Mesenchymal stem cell (in vitro differentiated cells and primary cell): Measurements from ENCODE around the gene MUS81.
"Not testable (repeated sequence)": the region's sequence is repeated elsewhere in the genome, so short reads cannot be mapped to it uniquely, and the experiment has no call there.

ENCODE experiments used
- DNase-seq: peaks from one replicate; pipeline ENCODE4 v3.0.0-alpha.2; 2013
- H2AFZ ChIP-seq: one replicate; pipeline ENCODE4 v1.6.1; 2013; ENCODE audit warnings: low read depth, mild to moderate bottlenecking, control low read depth, inconsistent platforms, low read length, moderate library complexity
- H2AK5ac ChIP-seq: 2 replicates; pipeline ENCODE4 v1.6.1; 2013; ENCODE audit warnings: low read length, moderate library complexity, mild to moderate bottlenecking, inconsistent platforms; ENCODE audit not compliant: severe bottlenecking
- H2BK120ac ChIP-seq: one replicate; pipeline ENCODE4 v1.6.1; 2013; ENCODE audit warnings: low read depth, mild to moderate bottlenecking, inconsistent platforms, low read length, moderate library complexity
- H2BK12ac ChIP-seq, 2 experiments: one replicate each; pipeline ENCODE4 v1.6.1; 2013; ENCODE audit warnings: inconsistent platforms in 2 of 2, low read length in 2 of 2, mild to moderate bottlenecking in 2 of 2, moderate library complexity in 2 of 2, control low read depth in 1 of 2
- H2BK15ac ChIP-seq: one replicate; pipeline ENCODE4 v1.6.1; 2013; ENCODE audit warnings: mild to moderate bottlenecking, low read depth, inconsistent platforms; ENCODE audit not compliant: poor library complexity, severe bottlenecking
- H2BK5ac ChIP-seq: 2 replicates; pipeline ENCODE4 v1.6.1; 2013; ENCODE audit warnings: low read depth, mild to moderate bottlenecking, low read length, control low read depth, inconsistent platforms; ENCODE audit not compliant: poor library complexity, severe bottlenecking
- H3K14ac ChIP-seq, 2 experiments: one replicate each; pipeline ENCODE4 v1.6.1; 2013; ENCODE audit warnings: inconsistent platforms in 2 of 2, low read length in 2 of 2, control low read depth in 1 of 2, mild to moderate bottlenecking in 1 of 2, moderate library complexity in 1 of 2
- H3K18ac ChIP-seq, 2 experiments: one replicate each; pipeline ENCODE4 v1.6.1; 2013; ENCODE audit warnings: inconsistent platforms in 2 of 2, low read length in 2 of 2, control low read depth in 1 of 2, low read depth in 1 of 2, mild to moderate bottlenecking in 1 of 2
- H3K23ac ChIP-seq, 2 experiments: one replicate each; pipeline ENCODE4 v1.6.1; 2013; ENCODE audit warnings: inconsistent platforms in 2 of 2, low read length in 2 of 2, mild to moderate bottlenecking in 2 of 2, moderate library complexity in 2 of 2, control low read depth in 1 of 2
- H3K27ac ChIP-seq: 2 replicates; pipeline ENCODE4 v1.5.1; 2013; ENCODE audit warnings: mild to moderate bottlenecking, moderate library complexity, low read length, control low read depth, inconsistent platforms; ENCODE audit not compliant: poor library complexity, severe bottlenecking
- H3K27me3 ChIP-seq, 2 experiments: 2 replicates each; pipeline versions ENCODE4 v1.6.1 to v1.7.0; 2013; ENCODE audit warnings: low read length in 2 of 2, mild to moderate bottlenecking in 2 of 2, moderate library complexity in 2 of 2, control low read depth in 1 of 2, inconsistent platforms in 1 of 2; ENCODE audit not compliant: control insufficient read depth in 1 of 2, insufficient read depth in 1 of 2
- H3K36me3 ChIP-seq, 2 experiments: 2 replicates each; pipeline versions ENCODE4 v1.6.1 to v1.7.0; 2013; ENCODE audit warnings: low read length in 2 of 2, control low read depth in 1 of 2, inconsistent platforms in 1 of 2, low read depth in 1 of 2, mild to moderate bottlenecking in 1 of 2; ENCODE audit not compliant: insufficient read depth in 2 of 2, control insufficient read depth in 1 of 2
- H3K4ac ChIP-seq, 2 experiments: one replicate each; pipeline ENCODE4 v1.6.1; 2013; ENCODE audit warnings: inconsistent platforms in 2 of 2, low read length in 2 of 2, mild to moderate bottlenecking in 2 of 2, moderate library complexity in 2 of 2, control low read depth in 1 of 2, low read depth in 1 of 2
- H3K4me1 ChIP-seq: 2 replicates; pipeline ENCODE4 v1.6.1; 2013; ENCODE audit warnings: low read depth, low read length, control low read depth; ENCODE audit not compliant: control insufficient read depth, insufficient read depth
- H3K4me2 ChIP-seq: 2 replicates; pipeline ENCODE4 v1.6.1; 2013; ENCODE audit warnings: low read length, mild to moderate bottlenecking, inconsistent platforms; ENCODE audit not compliant: poor library complexity, severe bottlenecking
- H3K4me3 ChIP-seq, 2 experiments: 2 replicates each; pipeline versions ENCODE4 v1.5.1 to v1.7.0; 2013; ENCODE audit warnings: low read length in 2 of 2, mild to moderate bottlenecking in 2 of 2, control low read depth in 1 of 2, low read depth in 1 of 2; ENCODE audit not compliant: insufficient read depth in 1 of 2
- H3K79me1 ChIP-seq: replicated peaks from 2 replicates; pipeline ENCODE4 v1.6.1; 2013; ENCODE audit warnings: mild to moderate bottlenecking, control low read depth, low read length, inconsistent platforms; ENCODE audit not compliant: poor library complexity, severe bottlenecking
- H3K9ac ChIP-seq: 2 replicates; pipeline ENCODE4 v1.7.0; 2013; ENCODE audit warnings: mild to moderate bottlenecking, low read length, moderate library complexity
- H3K9me3 ChIP-seq: 2 replicates; pipeline ENCODE4 v1.7.0; 2013; ENCODE audit warnings: mild to moderate bottlenecking, low read length; ENCODE audit not compliant: control insufficient read depth
- H4K8ac ChIP-seq: one replicate; pipeline ENCODE4 v1.6.1; 2013; ENCODE audit warnings: inconsistent platforms, mild to moderate bottlenecking, low read length, moderate library complexity
- H4K91ac ChIP-seq: one replicate; pipeline ENCODE4 v1.6.1; 2013; ENCODE audit warnings: mild to moderate bottlenecking, low read length, inconsistent platforms
- WGBS: methylation state at CpG from one replicate; pipeline ENCODE4 v1.1.7; 2013; ENCODE audit warnings: mixed read lengths; 5-methylcytosine and 5-hydroxymethylcytosine counted together

Gene MUS81

DNA sequence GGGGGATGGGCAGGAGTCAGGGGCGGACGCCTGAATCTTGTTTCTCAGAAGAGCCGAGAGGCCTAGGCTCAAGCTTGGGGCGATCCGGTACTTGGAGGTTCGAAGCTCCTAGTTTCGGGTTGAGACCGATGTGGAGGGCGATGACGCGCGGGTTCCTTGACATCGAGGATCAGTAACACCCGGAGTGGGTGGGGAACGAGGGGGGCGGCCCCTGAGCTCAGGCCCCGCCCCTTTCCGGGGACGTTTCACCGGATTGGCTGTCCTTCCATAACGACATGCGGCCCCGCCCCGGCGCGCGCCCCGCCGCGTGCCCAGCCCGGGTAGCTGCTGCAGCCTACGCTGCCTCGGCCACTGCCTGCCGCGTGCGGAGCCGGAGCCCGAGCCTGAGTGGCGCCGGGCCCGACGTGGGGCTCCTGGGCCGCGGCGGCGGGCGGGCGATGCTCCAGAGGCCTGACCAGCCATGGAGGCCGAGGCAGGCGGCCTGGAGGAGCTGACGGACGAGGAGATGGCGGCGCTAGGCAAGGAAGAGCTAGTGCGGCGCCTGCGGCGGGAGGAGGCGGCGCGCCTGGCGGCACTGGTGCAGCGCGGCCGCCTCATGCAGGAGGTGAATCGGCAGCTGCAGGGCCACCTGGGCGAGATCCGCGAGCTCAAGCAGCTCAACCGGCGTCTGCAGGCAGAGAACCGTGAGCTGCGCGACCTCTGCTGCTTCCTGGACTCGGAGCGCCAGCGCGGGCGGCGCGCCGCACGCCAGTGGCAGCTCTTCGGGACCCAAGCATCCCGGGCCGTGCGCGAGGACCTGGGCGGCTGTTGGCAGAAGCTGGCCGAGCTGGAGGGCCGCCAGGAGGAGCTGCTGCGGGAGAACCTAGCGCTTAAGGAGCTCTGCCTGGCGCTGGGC is 30.3 kb downstream of the MUS81 start, which contains the start of gene CCDC85B:
Gene CCDC85B (plus strand): TSS at position 350 of the 895 bp plus-strand sequence. CDS start 111 bp downstream, at position 461.
- peak within 1 kb of the TSS; percentile 94 for H3K9ac ChIP-seq
- peaks cover 46% of the 10 kb centered on the region in 2 experiments for H3K36me3 ChIP-seq
- H3K4ac ChIP-seq: peak within 1 kb of the TSS; percentile 39 to 97
- peaks cover 43% of the 10 kb centered on the region for H3K4me1 ChIP-seq
- WGBS: under 1% methylated on average over 90 of the region's 94 CpGs
- no peaks in the 10 kb centered on the region for H3K9me3 ChIP-seq
- peak within 1 kb of the TSS; percentile 51 to 74 for H2BK12ac ChIP-seq
- H4K8ac ChIP-seq: peak within 1 kb of the TSS; percentile 87
- H2AK5ac ChIP-seq: peak within 1 kb of the TSS; percentile 34
- peaks cover 7% of the 10 kb centered on the region for H3K79me1 ChIP-seq
- peak within 1 kb of the TSS; percentile 22 to 84 for H3K23ac ChIP-seq
- peak within 1 kb of the TSS; percentile 5 to 98 for H3K14ac ChIP-seq
- H2BK120ac ChIP-seq: peak within 1 kb of the TSS; percentile 91
- H3K4me2 ChIP-seq: peak within 1 kb of the TSS; percentile 97
- H3K18ac ChIP-seq: peak within 1 kb of the TSS; percentile 94 to 96
- peak within 1 kb of the TSS; percentile 97 for H2BK15ac ChIP-seq
- H3K27ac ChIP-seq: peak within 1 kb of the TSS; percentile 79
- DNase-seq: peak; percentile 97
- H3K4me3 ChIP-seq: peak within 1 kb of the TSS; percentile 63 to 87
- no peaks in the 10 kb centered on the region for H3K27me3 ChIP-seq
- peak within 1 kb of the TSS; percentile 93 for H4K91ac ChIP-seq
- H2AFZ ChIP-seq: peak within 1 kb of the TSS; percentile 29
- H2BK5ac ChIP-seq: no peak within 1 kb of the TSS

DNA sequence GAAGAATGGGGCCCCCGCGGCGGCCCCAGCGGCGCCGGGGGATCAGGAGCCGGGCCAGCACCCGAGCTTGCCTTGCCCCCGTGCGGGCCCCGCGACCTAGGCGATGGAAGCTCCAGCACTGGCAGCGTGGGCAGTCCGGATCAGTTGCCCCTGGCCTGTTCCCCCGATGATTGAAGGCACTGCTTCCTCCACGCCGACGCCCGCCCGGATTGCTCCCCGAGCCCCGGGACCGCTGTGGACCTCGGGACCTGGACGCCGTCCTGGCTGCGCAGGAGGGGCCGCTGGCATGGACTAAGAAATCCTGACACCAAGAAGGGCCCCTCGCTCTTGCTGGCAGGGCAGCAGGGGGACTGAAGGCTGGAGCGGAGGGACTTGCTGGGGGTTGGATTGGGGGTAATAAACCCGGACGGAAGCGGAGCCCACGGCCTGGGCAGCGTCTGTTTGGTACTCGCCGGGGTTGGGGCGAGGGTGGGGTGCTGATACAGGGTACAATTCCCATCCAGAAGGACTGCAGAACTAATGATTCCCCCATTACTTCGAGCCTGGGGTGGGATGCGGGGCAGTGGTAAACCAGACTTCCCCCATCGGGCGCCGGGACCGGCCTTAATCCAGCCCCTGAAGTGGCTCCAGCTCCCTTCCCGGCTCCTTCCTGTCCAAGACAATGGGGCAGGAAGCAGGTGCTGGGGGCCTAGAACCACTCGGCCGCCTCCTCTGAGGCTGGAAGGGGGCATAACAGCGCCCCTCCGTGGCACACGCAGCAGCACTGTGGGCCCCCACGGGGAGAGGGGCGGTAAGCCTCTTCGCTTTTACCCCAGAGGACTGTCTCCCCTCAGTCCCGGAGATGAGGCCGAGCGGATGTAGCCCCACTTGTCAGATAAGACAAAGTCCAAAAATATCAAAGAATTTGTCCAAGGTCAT is 31.2 kb downstream of the MUS81 start:
- DNase-seq: no peak
- H2BK15ac ChIP-seq: peak overlapping the region; percentile 80
- peak overlapping the region; percentile 82 to 97 for H3K4ac ChIP-seq
- H4K91ac ChIP-seq: peak overlapping the region; percentile 93
- no peak overlapping the region for H2AFZ ChIP-seq
- H3K14ac ChIP-seq: peak overlapping the region; percentile 5 to 68
- H3K4me3 ChIP-seq: peak overlapping the region; percentile 63 to 84
- peak overlapping the region; percentile 91 for H2BK120ac ChIP-seq
- no peak overlapping the region for H2BK5ac ChIP-seq
- peak overlapping the region; percentile 29 for H4K8ac ChIP-seq
- peak overlapping the region; percentile 9 for H2AK5ac ChIP-seq
- H3K9me3 ChIP-seq: no peaks in the 10 kb centered on the region
- H3K27me3 ChIP-seq: no peaks in the 10 kb centered on the region
- peak overlapping the region in 1 of 2 experiments; percentile 84 for H3K23ac ChIP-seq
- peak overlapping the region; percentile 94 to 96 for H3K18ac ChIP-seq
- H3K79me1 ChIP-seq: peaks cover 5% of the 10 kb centered on the region
- peaks cover 46% of the 10 kb centered on the region in 2 experiments for H3K36me3 ChIP-seq
- H2BK12ac ChIP-seq: peak overlapping the region in 1 of 2 experiments; percentile 74
- H3K4me2 ChIP-seq: peak overlapping the region; percentile 97
- 2% methylated on average over 49 of the region's 57 CpGs for WGBS
- H3K4me1 ChIP-seq: peaks cover 47% of the 10 kb centered on the region
- H3K27ac ChIP-seq: peak overlapping the region; percentile 73
- peak overlapping the region; percentile 94 for H3K9ac ChIP-seq

DNA sequence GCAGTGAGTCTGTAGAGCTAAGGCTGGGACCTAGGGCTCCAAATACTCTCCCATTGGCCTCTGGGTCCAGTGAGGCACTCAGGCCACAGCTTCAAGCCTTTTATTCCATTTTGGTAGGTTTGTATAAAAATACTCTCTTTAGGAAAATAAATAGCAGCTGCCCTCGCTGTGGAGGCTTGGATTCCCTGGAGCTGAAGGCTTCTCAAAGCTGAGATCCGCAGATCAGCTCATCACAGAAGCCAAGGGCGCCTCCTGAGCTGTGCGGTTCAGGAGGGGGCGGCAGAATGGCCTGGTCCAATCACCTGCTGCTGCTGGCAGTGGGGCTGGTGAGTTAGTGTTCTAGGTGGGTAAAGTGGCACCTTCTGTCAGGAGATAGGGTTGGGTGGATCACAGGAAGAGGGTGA is 31.9 kb downstream of the MUS81 start:
- H3K14ac ChIP-seq, H2BK15ac ChIP-seq, H2AK5ac ChIP-seq, H2AFZ ChIP-seq, H3K23ac ChIP-seq, DNase-seq, H3K4ac ChIP-seq, H4K91ac ChIP-seq, H3K79me1 ChIP-seq, H3K18ac ChIP-seq, H2BK5ac ChIP-seq, H4K8ac ChIP-seq, H3K27me3 ChIP-seq, H3K9me3 ChIP-seq, H2BK12ac ChIP-seq, H2BK120ac ChIP-seq: not testable (repeated sequence)
- Histone ChIP-seq H3K36me3 (peaks cover 46% of the 10 kb centered on the region in 2 experiments), H3K27ac (peak overlapping the region; percentile 73), H3K4me1 (peaks cover 49% of the 10 kb centered on the region), H3K9ac (peak overlapping the region; percentile 94), H3K4me2 (peak overlapping the region; percentile 97), H3K4me3 (peak overlapping the region; percentile 63 to 84)
- 67% methylated on average over 5 of the region's 5 CpGs for WGBS
